Neural cell (in vitro differentiated cells): ENCODE data around the gene PDE9A. TPM values are rescaled to one million over a fixed set of nuclear protein-coding genes. Genes with fewer than 3 reads are reported as not detected.

Experiments
- H2AFZ ChIP-seq: fragments of 200-600, 300-800 bp; sonication (generic), shearing (Covaris generic); 2 replicates; pipeline ENCODE4 v1.6.0; 2014; ENCODE audit warnings: low read depth, mild to moderate bottlenecking, antibody characterized with exemption, low read length, moderate library complexity
- H3F3A ChIP-seq: fragments of 200-600 bp; shearing (Covaris generic); 2 replicates; pipeline ENCODE4 v1.6.1; 2016; ENCODE audit warnings: mild to moderate bottlenecking, moderate library complexity, mixed read lengths, antibody characterized with exemption, low read length; ENCODE audit not compliant: insufficient read depth, poor library complexity, severe bottlenecking
- H3K27ac ChIP-seq: fragments of 200-600, 300-800 bp; sonication (generic), shearing (Covaris generic); 2 replicates; pipeline ENCODE4 v1.5.1; 2014; ENCODE audit warnings: mild to moderate bottlenecking, low read length, moderate library complexity
- H3K27me3 ChIP-seq: fragments of 300-800, 200-600 bp; sonication (generic), shearing (Covaris generic); 2 replicates; pipeline ENCODE4 v1.6.0; 2014; ENCODE audit warnings: mild to moderate bottlenecking, low read depth, low read length, moderate library complexity; ENCODE audit not compliant: insufficient read depth
- H3K36me3 ChIP-seq: fragments of 300-800, 200-600 bp; sonication (generic), shearing (Covaris generic); 2 replicates; pipeline ENCODE4 v1.5.1; 2014; ENCODE audit warnings: mild to moderate bottlenecking, antibody characterized with exemption, low read length, moderate library complexity; ENCODE audit not compliant: insufficient read depth
- H3K4me2 ChIP-seq: fragments of 300-800, 200-600 bp; sonication (generic), shearing (Covaris generic); 2 replicates; pipeline ENCODE4 v1.6.0; 2014; ENCODE audit warnings: mild to moderate bottlenecking, low read length
- H3K4me3 ChIP-seq: fragments of 300-800, 200-600 bp; sonication (generic), shearing (Covaris generic); 2 replicates; pipeline ENCODE4 v1.5.1; 2014; ENCODE audit warnings: mild to moderate bottlenecking, low read length, moderate library complexity
- H3K79me2 ChIP-seq: fragments of 200-600 bp; shearing (Covaris generic); replicated peaks from 2 replicates; pipeline ENCODE4 v1.6.0; 2014; ENCODE audit warnings: mild to moderate bottlenecking, low read length, moderate library complexity; ENCODE audit not compliant: insufficient read depth
- H3K9ac ChIP-seq: fragments of 300-800, 200-600 bp; sonication (generic), shearing (Covaris generic); 2 replicates; pipeline ENCODE4 v1.6.1; 2016; ENCODE audit warnings: mild to moderate bottlenecking, low read length, mixed read lengths
- H3K9me2 ChIP-seq: fragments of 200-600 bp; shearing (Covaris generic); 2 replicates; pipeline ENCODE4 v1.6.1; 2016; ENCODE audit warnings: mild to moderate bottlenecking, low read length, mixed read lengths; ENCODE audit not compliant: insufficient read depth
- H3K9me3 ChIP-seq: fragments of 200-600, 300-800 bp; sonication (generic), shearing (Covaris generic); 2 replicates; pipeline ENCODE4 v1.6.1; 2016; ENCODE audit warnings: mild to moderate bottlenecking, mixed run types, low read length, moderate library complexity, mixed read lengths
- H4K20me1 ChIP-seq: fragments of 200-600 bp; shearing (Covaris generic); 2 replicates; pipeline ENCODE4 v1.6.1; 2016; ENCODE audit warnings: mild to moderate bottlenecking, mixed run types; ENCODE audit not compliant: insufficient read depth
- CTCF ChIP-seq: fragments of 450-650 bp; IDR thresholded peaks from 2 replicates; pipeline ENCODE4 v1.5.1; 2014; ENCODE audit warnings: antibody characterized with exemption, mild to moderate bottlenecking, moderate library complexity; ENCODE audit not compliant: poor library complexity, severe bottlenecking
- EP300 ChIP-seq: fragments of 450-650 bp; conservative IDR thresholded peaks from 2 replicates; pipeline ENCODE4 v1.6.1; 2014; ENCODE audit warnings: antibody characterized with exemption, mild to moderate bottlenecking, moderate library complexity; ENCODE audit not compliant: poor library complexity, severe bottlenecking
- EZH2 ChIP-seq: fragments of 200-600, 300-800 bp; shearing (Covaris generic), sonication (generic); IDR thresholded peaks from 2 replicates; pipeline ENCODE4 v1.6.1; 2014; ENCODE audit warnings: antibody characterized with exemption, low read length, borderline replicate concordance, mild to moderate bottlenecking; ENCODE audit not compliant: insufficient read depth, poor library complexity, severe bottlenecking
- MXI1 ChIP-seq: fragments of 450-650 bp; conservative IDR thresholded peaks from 2 replicates; pipeline ENCODE4 v1.6.1; 2014; ENCODE audit warnings: antibody characterized with exemption, mild to moderate bottlenecking; ENCODE audit not compliant: poor library complexity, severe bottlenecking
- POLR2AphosphoS5 ChIP-seq: IDR thresholded peaks from 2 replicates; pipeline ENCODE4 v1.6.1; 2012
- RAD21 ChIP-seq: fragments of 450-650 bp; conservative IDR thresholded peaks from 2 replicates; pipeline ENCODE4 v1.6.1; 2014; ENCODE audit warnings: antibody characterized with exemption, mild to moderate bottlenecking, moderate library complexity
- REST ChIP-seq: IDR thresholded peaks from 2 replicates; pipeline ENCODE4 v1.6.1; 2012; ENCODE audit warnings: borderline replicate concordance
- SMC3 ChIP-seq: fragments of 450-650 bp; conservative IDR thresholded peaks from 2 replicates; pipeline ENCODE4 v1.6.1; 2014; ENCODE audit warnings: antibody characterized with exemption, mild to moderate bottlenecking, moderate library complexity; ENCODE audit not compliant: poor library complexity
- TAF1 ChIP-seq: IDR thresholded peaks from 2 replicates; pipeline ENCODE4 v1.6.1; 2012; ENCODE audit warnings: low read depth
- polyA plus RNA-seq: library from polyadenylated mRNA; depleted of rRNA; stranded (reverse); fragments of >200 nt; gene quantifications from 2 replicates; pipeline ENCODE4 v1.2.3, GENCODE V29; 2014

Gene PDE9A
- polyA plus RNA-seq, 1 donor from 2014 or later = 32.2 TPM

GRCh38 chr21:42698733-42699132, 45.3 kb downstream of the PDE9A start:
- Histone ChIP-seq H3F3A (no peaks in the 10 kb centered on the region), H3K9ac (no peak overlapping the region), H3K36me3 (peaks cover 11% of the 10 kb centered on the region), H3K4me2 (no peak overlapping the region), H3K9me3 (no peaks in the 10 kb centered on the region), H2AFZ (no peak overlapping the region), H3K9me2 (no peaks in the 10 kb centered on the region), H3K79me2 (no peaks in the 10 kb centered on the region), H3K27me3 (no peaks in the 10 kb centered on the region), H3K4me3 (no peak overlapping the region), H4K20me1 (no peaks in the 10 kb centered on the region), H3K27ac (no peak overlapping the region)
- no peak for TF ChIP-seq CTCF
- TF ChIP-seq EP300 = no peak
- TF ChIP-seq RAD21 = no peak
- no peak for TF ChIP-seq POLR2AphosphoS5
- TF ChIP-seq TAF1 = no peak
- no peak for TF ChIP-seq MXI1
- no peak for TF ChIP-seq EZH2

- H2AFZ ChIP-seq = no peak overlapping the region
- no peaks in the 10 kb centered on the region for H3K9me2 ChIP-seq
- TF ChIP-seq CTCF (no peak), TAF1 (no peak), EP300 (no peak), EZH2 (no peak), RAD21 (no peak), SMC3 (no peak), POLR2AphosphoS5 (no peak), MXI1 (no peak), REST (no peak)
- no peak overlapping the region for H3K27ac ChIP-seq
- no peaks in the 10 kb centered on the region for H3F3A ChIP-seq
- no peak overlapping the region for H3K4me2 ChIP-seq
- H4K20me1 ChIP-seq = no peaks in the 10 kb centered on the region
- no peaks in the 10 kb centered on the region for H3K9me3 ChIP-seq
- H3K79me2 ChIP-seq = no peaks in the 10 kb centered on the region
- no peak overlapping the region for H3K4me3 ChIP-seq
- H3K27me3 ChIP-seq = no peaks in the 10 kb centered on the region
- H3K36me3 ChIP-seq = peaks cover 11% of the 10 kb centered on the region
- no peak overlapping the region for H3K9ac ChIP-seq
Observed at GRCh38 chr21:42699196-42699595, 45.8 kb downstream of the PDE9A start.
